GM12872 (cell line): Measurements from ENCODE around the gene FAM120A.

Source experiments
- TF ChIP-seq, protein P1 (sequence below): IDR thresholded peaks from 3 replicates; pipeline ENCODE4 v1.5.1; 2011; ENCODE audit warnings: low read depth, mild to moderate bottlenecking, low read length, moderate library complexity; ENCODE audit not compliant: insufficient read depth

FAM120A gene

DNA sequence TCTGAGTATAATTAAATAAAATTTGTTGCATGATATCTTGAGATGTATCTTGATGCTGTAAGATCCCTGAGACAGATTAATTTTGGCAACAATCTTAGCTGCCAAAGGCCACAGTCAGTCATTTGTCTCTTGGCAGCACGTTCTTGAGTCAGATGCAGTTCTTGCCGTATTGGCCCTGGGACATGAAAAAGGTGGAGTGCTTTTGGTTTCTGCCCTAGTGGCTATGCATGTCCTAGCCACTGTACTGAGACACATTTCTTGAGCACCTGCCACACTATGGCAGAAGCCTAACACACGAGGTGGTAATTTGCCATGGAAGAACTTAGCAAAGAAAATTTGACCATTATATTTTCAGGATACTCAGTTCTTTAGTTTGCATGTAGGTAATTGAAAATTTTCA lies 79.9 kb downstream of the FAM120A start:
- TF ChIP-seq, protein P1, sequence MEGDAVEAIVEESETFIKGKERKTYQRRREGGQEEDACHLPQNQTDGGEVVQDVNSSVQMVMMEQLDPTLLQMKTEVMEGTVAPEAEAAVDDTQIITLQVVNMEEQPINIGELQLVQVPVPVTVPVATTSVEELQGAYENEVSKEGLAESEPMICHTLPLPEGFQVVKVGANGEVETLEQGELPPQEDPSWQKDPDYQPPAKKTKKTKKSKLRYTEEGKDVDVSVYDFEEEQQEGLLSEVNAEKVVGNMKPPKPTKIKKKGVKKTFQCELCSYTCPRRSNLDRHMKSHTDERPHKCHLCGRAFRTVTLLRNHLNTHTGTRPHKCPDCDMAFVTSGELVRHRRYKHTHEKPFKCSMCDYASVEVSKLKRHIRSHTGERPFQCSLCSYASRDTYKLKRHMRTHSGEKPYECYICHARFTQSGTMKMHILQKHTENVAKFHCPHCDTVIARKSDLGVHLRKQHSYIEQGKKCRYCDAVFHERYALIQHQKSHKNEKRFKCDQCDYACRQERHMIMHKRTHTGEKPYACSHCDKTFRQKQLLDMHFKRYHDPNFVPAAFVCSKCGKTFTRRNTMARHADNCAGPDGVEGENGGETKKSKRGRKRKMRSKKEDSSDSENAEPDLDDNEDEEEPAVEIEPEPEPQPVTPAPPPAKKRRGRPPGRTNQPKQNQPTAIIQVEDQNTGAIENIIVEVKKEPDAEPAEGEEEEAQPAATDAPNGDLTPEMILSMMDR: no peak

DNA sequence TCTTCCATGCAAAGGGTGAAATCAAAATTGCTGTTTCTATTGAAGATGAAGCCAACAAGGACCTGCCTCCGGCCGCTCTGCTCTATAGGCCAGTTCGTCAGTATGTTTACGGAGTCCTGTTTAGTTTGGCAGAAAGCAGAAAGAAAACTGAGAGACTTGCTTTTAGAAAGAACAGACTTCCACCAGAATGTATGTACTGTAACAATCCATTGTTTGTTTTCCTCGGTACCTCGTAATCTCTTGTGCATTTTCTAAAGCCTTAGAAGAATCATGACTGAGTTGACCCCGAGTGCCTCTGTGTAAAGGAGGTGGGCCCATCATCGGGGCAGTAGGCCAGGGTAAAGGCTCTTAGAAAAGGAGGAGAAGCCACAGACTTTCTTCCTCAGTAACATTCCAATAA lies 80.7 kb downstream of the FAM120A start:
- TF ChIP-seq, protein P1: no peak

DNA sequence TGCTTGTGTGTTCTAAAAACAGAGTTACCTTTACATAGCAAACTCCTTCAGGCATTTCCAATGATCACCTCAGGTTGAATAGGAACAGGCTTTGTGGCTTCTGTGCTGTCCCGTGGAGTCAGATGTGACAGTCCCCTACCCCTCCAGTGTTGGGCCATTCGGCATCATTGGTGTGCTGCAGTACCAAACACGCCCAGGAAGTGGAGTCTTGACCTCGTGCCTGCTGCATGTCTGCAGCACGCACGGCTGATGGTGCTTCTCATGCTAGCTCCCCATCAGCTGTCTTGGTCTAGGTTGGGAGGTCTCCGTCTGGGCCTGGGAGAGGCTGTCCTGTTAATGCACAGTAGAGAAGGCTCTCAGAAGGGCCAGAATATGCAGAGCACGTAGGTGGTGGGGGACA lies 82.4 kb downstream of the FAM120A start:
- TF ChIP-seq, protein P1: no peak

DNA sequence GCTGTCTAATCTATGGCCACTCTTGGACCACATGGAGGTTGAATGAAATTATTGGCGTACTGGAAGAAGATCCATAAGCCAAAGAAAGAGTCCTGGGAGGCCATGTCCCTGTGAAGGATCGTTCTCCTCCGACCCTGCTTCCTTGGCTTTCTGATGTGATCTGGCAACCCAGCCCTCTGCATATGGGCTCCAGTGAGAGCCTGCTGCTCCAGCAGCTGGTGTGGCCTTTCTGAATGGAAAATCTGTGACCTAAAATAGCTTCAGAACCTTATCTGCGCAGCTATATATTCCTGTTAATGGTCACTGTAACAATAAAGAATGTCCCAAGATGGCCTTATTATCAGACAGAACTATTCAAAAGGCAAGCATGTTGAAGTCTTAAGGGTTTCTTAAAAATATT lies 84.7 kb downstream of the FAM120A start:
- TF ChIP-seq, protein P1: no peak

DNA sequence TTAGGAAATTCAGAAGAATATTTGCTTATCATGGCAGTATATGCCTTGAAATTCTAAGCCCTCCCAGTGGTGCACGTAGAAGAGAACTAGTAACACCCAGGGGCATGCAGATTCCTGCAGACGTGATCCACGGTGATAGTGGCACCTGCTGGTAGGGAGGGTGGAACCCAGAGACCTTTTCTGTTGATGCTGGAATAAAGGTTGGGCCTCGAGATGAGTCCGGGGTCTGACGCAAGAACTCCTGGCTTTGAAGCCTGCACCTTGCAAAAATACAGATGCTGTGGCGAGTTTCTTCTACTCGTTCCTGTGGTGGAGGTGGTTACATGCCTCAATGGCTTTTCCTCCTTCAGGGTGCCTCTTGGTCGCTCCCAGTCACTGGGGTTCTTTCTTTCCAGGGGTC lies 85.4 kb downstream of the FAM120A start:
- TF ChIP-seq, protein P1: no peak

DNA sequence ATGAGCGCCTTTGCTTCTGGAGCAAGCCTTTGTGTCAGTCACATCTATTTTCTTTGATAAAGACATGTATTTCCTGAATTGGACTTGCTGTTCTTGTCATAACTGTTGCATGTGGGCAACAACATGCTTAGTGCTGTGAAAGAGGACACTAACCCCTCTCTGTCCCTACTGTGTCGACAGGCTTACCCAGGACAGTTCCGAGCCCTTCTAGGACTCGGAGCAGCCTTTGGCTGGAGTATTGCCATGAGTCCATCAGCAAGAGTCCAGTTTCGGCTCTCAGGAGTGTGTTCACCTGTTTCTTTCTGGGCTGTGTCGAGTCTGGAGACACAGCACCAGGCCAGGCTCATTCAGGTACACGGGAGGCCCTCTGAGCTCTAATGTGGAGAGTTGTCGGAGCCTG lies 88.8 kb downstream of the FAM120A start:
- TF ChIP-seq, protein P1: no peak

DNA sequence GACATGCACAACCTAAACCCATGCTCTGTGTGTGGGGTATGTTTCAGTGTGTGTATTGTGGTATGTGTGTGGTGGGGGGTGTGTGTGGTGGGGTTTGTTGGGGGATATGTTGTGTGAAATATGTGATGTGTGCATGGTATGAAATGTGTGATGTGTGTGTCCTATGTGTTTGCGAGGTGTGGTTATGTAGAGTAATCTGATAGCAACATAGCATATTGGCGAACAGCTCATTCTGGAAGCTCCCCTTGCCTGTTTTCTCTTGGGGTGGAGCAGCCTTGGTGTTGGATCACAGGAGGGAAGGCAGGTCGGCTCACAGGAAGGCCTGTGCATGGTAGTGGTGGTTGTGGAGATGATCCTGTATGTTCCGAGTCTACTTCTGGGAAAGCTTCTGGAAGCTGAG lies 89.5 kb downstream of the FAM120A start:
- TF ChIP-seq, protein P1: no peak
